Lower lobe of right lung (tissue), 2 donors: ENCODE data around the gene STK17A. TPM values are rescaled to one million over a fixed set of nuclear protein-coding genes. Genes with fewer than 3 reads are reported as not detected.
"Not testable (repeated sequence)": the region's sequence is repeated elsewhere in the genome, so short reads cannot be mapped to it uniquely, and the experiment has no call there.

Source experiments
- ATAC-seq, 2 donors: fragments of 200-7000 bp; cut with Tn5 transposase; one replicate each; pipeline ENCODE4 v1.9.1; 2020 to 2022; ENCODE audit warnings: mild to moderate bottlenecking in 2 of 2, moderate library complexity in 2 of 2
- DNase-seq: peaks from one replicate; pipeline ENCODE4 v3.0.0-alpha.2; 2020
- H3K27ac ChIP-seq: fragments of 200-600 bp; one replicate; pipeline ENCODE4 v1.8.0; 2022
- H3K27me3 ChIP-seq: fragments of 200-600 bp; one replicate; pipeline ENCODE4 v1.8.0; 2022; ENCODE audit warnings: low read depth
- H3K36me3 ChIP-seq: fragments of 200-600 bp; one replicate; pipeline ENCODE4 v1.8.0; 2022; ENCODE audit warnings: mild to moderate bottlenecking
- H3K4me1 ChIP-seq: fragments of 200-600 bp; one replicate; pipeline ENCODE4 v1.8.0; 2022
- H3K4me3 ChIP-seq: fragments of 200-600 bp; one replicate; pipeline ENCODE4 v1.8.0; 2022; ENCODE audit warnings: mild to moderate bottlenecking
- H3K9me3 ChIP-seq: fragments of 200-600 bp; one replicate; pipeline ENCODE4 v1.8.0; 2022
- intact Hi-C: fragments of 100-400 bp; cut with DNase I; formaldehyde crosslinking; loops from one replicate; pipeline ENCODE4 v1.11.0; 2022
- total RNA-seq: library from RNA; stranded (reverse); fragmentation: NEBNext Ultra II Directional; extraction: Animal tissue kit (Norgen Biotek cat#: 25700); gene quantifications from one replicate; pipeline ENCODE4 v1.2.1, GENCODE V29; 2021
- TF ChIP-seq, protein P1 (sequence below): fragments of 200-600 bp; IDR thresholded peaks from one replicate; pipeline ENCODE4 v1.8.0; 2022; ENCODE audit warnings: antibody characterized with exemption, mild to moderate bottlenecking
- donor health status: DM: no; HTN: yes; CAD: no; lungs with severe emphysema.

STK17A gene
- total RNA-seq, 1 donor from 2014 or later = 27.1 TPM

- TF ChIP-seq, protein P1, sequence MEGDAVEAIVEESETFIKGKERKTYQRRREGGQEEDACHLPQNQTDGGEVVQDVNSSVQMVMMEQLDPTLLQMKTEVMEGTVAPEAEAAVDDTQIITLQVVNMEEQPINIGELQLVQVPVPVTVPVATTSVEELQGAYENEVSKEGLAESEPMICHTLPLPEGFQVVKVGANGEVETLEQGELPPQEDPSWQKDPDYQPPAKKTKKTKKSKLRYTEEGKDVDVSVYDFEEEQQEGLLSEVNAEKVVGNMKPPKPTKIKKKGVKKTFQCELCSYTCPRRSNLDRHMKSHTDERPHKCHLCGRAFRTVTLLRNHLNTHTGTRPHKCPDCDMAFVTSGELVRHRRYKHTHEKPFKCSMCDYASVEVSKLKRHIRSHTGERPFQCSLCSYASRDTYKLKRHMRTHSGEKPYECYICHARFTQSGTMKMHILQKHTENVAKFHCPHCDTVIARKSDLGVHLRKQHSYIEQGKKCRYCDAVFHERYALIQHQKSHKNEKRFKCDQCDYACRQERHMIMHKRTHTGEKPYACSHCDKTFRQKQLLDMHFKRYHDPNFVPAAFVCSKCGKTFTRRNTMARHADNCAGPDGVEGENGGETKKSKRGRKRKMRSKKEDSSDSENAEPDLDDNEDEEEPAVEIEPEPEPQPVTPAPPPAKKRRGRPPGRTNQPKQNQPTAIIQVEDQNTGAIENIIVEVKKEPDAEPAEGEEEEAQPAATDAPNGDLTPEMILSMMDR = no peak
- no peaks in the 10 kb centered on the region for H3K9me3 ChIP-seq
- H3K4me3 ChIP-seq = no peak overlapping the region
- ATAC-seq = no peak
- H3K36me3 ChIP-seq = no peaks in the 10 kb centered on the region
- intact Hi-C loops = loop anchor here (10.0 kb wide), 1 partner anchor 259 kb away; no protein-coding TSS in a partner anchor
- H3K27ac ChIP-seq = no peak overlapping the region
- H3K4me1 ChIP-seq = no peaks in the 10 kb centered on the region
- no peaks in the 10 kb centered on the region for H3K27me3 ChIP-seq
- no peak for DNase-seq
These were observed 6.7 kb upstream of the STK17A start for GRCh38 chr7:43576241-43576640.

GRCh38 chr7:43577485-43577951, 5.4 kb upstream of the STK17A start:
- H3K27ac ChIP-seq = no peak overlapping the region
- DNase-seq (no peak), ATAC-seq (peak; percentile 40 to 56)
- peaks cover 3% of the 10 kb centered on the region for H3K4me1 ChIP-seq
- intact Hi-C loops = loop anchor here (10.0 kb wide), 1 partner anchor 257 kb away; no protein-coding TSS in a partner anchor
- TF ChIP-seq, protein P1 = no peak
- H3K27me3 ChIP-seq = no peaks in the 10 kb centered on the region
- H3K4me3 ChIP-seq = no peak overlapping the region
- H3K9me3 ChIP-seq = no peaks in the 10 kb centered on the region
- no peaks in the 10 kb centered on the region for H3K36me3 ChIP-seq

- Histone ChIP-seq H3K4me3 (peak overlapping the region; percentile 93), H3K27me3 (no peaks in the 10 kb centered on the region), H3K9me3 (no peaks in the 10 kb centered on the region), H3K27ac (peak overlapping the region; percentile 94), H3K36me3 (no peaks in the 10 kb centered on the region), H3K4me1 (peaks cover 20% of the 10 kb centered on the region)
- ATAC-seq = peak; percentile 79 to 81
- intact Hi-C loops = loop anchor here (5.0 kb wide), 1 partner anchor 119 kb away; no protein-coding TSS in a partner anchor
- TF ChIP-seq, protein P1 = peak; percentile 27
- DNase-seq = peak; percentile 89
These were observed 701 bp downstream of the STK17A start for GRCh38 chr7:43583424-43584194.

DNA sequence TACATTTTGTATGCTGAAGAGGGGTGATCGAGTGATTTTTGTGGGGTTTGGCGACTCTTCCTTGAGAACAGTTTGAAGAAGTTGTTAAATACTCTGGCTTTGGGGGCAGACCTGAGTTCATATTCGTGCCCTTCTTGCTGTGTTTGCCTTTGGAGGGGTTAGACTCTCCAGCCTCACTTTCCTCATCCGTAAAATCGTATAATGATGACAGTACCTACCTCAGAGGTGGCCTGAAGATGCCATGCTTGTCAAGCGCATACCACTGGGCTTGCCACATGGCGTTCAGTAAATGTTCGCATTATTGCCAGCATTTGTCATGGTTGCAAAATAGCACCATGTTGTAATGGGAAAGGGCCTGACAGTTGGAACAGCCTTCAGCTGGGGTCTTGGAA, 1.3 kb downstream of the STK17A start:
- Histone ChIP-seq H3K4me1 (peaks cover 20% of the 10 kb centered on the region), H3K27ac (peak overlapping the region; percentile 94), H3K27me3 (no peaks in the 10 kb centered on the region), H3K4me3 (peak overlapping the region; percentile 93), H3K9me3 (no peaks in the 10 kb centered on the region), H3K36me3 (no peaks in the 10 kb centered on the region)
- TF ChIP-seq, protein P1 = no peak
- DNase-seq = no peak
- intact Hi-C loops = loop anchor here (5.0 kb wide), 1 partner anchor 118 kb away; no protein-coding TSS in a partner anchor
- peak in 1 of 2 donors; percentile 35 for ATAC-seq

DNA sequence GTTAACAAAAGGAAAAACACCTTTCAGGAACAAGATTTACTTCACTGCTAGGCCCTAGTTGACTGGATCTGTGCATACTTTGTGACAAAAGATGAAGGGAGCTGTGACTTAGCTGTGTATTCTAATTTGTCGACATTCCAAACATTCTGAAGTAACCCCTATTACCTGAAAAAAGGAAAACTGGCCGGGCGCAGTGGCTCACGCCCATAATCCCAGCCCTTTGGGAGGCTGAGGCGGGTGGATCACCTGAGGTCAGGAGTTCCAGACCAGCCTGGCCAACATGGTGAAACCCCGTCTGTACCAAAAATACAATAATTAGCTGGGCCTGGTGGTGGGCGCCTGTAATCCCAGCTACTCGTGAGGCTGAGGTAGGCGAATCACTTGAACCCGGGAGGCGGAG, 1.8 kb downstream of the STK17A start:
- intact Hi-C loops = loop anchor here (5.0 kb wide), 1 partner anchor 118 kb away; no protein-coding TSS in a partner anchor
- peak overlapping the region; percentile 93 for H3K4me3 ChIP-seq

GRCh38 chr7:43585562-43585961, 2.7 kb downstream of the STK17A start:
- Histone ChIP-seq H3K4me1 (peaks cover 20% of the 10 kb centered on the region), H3K27ac (peak overlapping the region; percentile 94), H3K27me3 (no peaks in the 10 kb centered on the region), H3K36me3 (no peaks in the 10 kb centered on the region), H3K4me3 (peak overlapping the region; percentile 93), H3K9me3 (no peaks in the 10 kb centered on the region)
- ATAC-seq = peak in 1 of 2 donors; percentile 48
- intact Hi-C loops = no loop called here
- TF ChIP-seq, protein P1 = no peak
- no peak for DNase-seq

More for the DNA sequence above, 1.8 kb downstream of the STK17A start:
- H3K9me3 ChIP-seq, DNase-seq, ATAC-seq, H3K27me3 ChIP-seq, H3K36me3 ChIP-seq: not testable (repeated sequence)
- H3K27ac ChIP-seq = peak overlapping the region; percentile 94
- H3K4me1 ChIP-seq = peaks cover 20% of the 10 kb centered on the region
